ENCODE data around the gene ROBO2.

The ROBO2 gene

GRCh38 chr3:77052051-77052501, 12.2 kb downstream of the ROBO2 start:
- no peak for DNase-seq (ENCODE audit: low read depth)

DNA sequence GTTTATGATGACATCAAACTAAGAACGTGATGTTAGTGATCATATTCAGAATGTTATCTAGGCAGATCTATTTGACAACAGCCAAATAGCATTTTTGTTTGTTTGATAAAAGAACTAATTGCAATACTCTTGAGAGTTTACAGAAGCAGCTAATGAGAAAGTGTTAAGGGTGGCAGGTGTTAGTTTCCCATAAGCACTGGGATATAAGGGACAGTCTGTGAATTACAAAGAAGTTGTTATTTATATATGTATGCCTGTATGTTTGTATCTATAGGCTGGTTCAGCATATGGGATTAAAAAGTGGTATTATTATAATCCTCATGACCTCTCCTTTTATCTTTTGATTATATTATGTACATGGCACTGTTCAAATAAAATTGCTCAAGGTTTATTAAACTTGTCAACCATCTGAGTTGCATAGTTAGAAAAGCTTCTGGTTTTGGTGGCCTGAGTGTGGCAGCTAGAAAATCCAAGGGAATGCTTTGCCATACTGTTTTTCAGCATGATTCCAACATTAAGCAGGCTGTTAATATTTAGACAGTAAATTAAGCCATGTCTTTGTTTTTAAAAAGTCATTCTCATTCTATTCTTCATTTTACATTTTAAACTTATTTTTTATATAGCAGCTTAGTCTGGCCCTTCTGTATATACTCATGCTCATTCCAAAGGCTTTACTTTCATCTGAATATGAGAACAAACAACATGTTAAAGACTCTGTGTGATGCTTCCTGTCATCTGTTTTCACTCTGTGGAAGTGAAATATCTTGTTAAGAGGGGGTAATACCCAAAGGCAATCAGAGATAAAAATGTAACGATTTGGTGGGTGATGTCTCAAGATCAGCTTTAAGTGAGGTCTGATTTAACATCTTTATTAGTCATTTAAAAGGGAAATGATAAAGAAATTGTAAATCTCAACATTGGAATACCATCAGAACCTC, 13.1 kb downstream of the ROBO2 start:
- DNase-seq (ENCODE audit: low read depth), result no peak

DNA sequence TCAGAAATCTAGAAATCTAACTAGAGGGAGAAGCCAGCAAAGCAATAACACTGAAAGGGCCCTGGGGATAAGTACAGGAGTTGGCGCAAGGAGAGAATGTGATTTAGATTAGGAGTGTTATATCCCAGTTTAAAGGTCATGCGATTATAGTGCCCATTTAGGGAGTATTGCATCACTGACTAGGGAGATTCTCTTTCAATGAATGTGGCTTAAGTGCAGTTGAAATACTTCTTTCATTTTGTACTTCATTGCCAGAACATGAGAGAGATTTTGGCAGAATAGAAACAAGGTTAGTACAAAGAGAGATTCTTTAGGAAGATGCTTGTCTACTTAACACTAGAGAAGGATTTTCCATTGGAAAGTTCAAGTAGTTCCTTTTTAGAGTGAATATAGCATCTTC, 13.9 kb downstream of the ROBO2 start:
- DNase-seq (ENCODE audit: low read depth), result no peak

DNA sequence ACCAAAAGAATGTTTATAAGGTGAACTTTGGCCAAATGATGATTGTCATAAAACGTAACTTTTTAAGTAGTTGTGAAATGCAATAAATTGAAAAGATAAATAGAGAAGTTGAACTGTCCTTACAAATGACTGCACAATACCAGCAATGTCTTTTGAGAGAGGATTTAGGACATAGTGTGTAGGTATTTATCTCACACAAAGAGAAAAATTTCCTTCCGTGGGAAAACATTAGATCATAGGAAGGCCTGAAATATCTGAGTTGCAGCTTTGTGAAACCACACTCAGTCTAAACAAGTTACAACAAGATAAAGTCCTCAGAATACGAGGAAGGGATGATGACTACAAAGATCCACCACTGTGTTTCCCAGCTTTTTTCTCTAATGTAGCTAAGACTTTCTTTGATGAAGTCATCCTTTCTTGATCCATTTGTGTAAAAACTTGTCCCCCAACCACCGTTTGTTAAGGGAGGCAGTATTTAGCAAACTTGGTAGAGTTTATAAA, 16.0 kb downstream of the ROBO2 start:
- DNase-seq (ENCODE audit: low read depth), result no peak

DNA sequence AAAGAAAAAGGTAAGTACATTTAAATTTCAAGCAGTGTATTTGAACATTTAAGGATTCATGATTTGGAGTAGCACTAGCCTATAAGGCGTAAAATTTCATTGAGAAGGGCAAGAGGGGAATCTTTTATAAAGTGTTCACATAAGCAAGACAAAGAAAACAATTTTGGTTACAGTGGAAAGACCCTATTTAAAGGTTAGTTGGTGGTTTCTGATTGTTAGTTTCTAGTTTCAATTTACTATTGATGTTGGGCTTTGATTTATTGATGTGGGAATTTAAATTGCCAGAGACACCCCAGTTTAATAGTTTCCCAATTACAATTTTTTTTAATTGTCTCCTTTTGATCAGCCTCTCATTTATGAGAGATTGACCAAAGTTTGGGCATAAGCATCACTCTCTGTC, 19.5 kb downstream of the ROBO2 start:
- no peak for DNase-seq (ENCODE audit: low read depth)

DNA sequence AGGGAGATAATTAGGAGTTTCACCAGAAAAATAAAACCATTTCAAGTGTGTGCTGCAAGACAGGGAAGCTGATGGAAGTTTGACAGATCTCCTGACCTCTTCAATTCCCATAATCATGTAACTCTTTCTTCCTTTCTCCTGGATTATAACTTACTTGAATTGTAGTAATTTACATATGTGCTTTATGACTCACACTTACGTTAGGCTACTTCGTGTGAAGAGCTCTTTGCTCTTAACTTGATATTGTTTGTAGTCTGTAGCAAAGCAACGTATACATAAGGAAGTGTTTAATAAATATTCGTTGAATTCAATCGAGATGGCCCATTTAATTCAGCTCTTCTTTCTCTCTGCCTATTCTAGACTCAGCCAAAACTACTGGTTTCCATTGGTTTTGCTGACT, 23.5 kb downstream of the ROBO2 start:
- DNase-seq (ENCODE audit: low read depth), result no peak

- DNase-seq (ENCODE audit: low read depth), result no peak
Measured at GRCh38 chr3:77065750-77066149, 25.9 kb downstream of the ROBO2 start.

DNA sequence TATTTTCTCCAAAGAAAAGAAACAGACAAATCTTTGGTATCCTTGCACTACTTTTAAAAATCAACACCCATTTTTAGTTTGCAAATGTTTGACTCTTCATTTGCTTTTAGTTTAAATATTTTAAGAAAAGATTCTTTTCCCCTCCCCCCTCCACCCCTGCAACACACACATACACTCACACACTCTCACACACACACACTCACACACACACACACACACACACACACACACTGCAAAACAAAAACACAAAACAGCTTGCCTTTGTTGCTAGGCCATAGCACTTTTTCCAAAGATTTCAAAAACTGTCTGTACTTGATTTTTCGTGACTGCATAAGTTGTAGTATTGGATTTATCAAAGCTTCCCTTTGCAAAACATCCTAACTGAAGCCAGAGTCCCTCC, 26.9 kb downstream of the ROBO2 start:
- DNase-seq (ENCODE audit: low read depth), result no peak

DNA sequence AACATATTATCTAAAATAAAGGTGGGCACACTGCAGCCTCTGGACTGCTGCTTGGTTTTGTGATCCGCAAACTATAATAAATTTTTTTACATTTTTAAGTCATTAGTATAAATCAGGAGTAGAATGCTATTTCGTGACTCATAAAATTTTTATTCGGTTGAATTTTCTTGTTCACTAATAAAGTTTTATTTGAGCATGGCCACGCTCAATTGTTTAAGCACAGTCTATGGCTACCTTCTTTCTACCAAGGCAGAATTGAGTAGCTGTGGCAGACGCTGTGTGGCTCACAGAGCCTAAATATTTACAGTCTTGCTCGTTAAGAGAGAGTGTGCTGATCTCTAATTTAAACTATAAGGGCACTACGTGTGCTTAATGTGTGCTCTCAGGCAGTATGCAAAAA, 28.9 kb downstream of the ROBO2 start:
- no peak for DNase-seq (ENCODE audit: low read depth)

GRCh38 chr3:77071364-77071763, 31.5 kb downstream of the ROBO2 start:
- DNase-seq (ENCODE audit: low read depth), result no peak

DNA sequence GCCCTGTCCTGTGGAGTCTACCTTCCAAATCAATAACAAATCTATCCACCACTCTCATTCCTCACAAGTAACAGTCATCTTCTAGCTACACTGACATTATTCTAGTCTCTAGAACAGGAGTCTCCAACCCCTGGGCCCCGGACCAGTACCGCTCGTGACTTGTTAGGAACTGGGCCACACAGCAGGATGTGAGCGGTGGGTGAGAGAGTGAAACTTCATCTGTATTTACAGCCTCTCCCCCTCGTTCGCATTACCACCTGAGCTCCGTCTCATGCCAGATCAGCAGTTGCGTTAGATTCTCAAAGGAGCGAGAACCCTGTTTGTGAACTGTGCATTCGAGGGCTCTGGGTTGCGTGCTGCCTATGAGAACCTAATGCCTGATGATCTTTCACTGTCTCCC, 31.9 kb downstream of the ROBO2 start:
- no peak for DNase-seq (ENCODE audit: low read depth)

GRCh38 chr3:77072232-77072631, 32.3 kb downstream of the ROBO2 start:
- no peak for DNase-seq (ENCODE audit: low read depth)

DNA sequence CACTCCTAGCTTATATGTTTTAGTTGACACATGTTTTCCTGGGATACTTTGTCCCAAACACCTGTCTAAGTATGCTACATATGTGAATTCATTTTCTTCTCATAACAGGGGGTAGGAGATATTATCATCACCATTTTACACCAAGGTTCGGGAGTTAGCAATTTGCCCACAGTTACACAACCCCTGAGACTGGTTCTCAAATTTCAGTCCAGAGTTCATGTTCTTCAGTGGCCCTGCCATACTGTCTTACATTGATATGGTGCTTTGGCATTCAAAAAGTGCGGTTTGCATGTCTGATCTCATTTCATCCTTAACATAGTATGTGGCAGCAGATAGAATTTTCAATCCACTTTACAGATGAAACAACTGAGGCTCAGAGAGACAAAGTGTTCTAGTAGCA, 38.4 kb downstream of the ROBO2 start:
- no peak for DNase-seq (ENCODE audit: low read depth)

DNA sequence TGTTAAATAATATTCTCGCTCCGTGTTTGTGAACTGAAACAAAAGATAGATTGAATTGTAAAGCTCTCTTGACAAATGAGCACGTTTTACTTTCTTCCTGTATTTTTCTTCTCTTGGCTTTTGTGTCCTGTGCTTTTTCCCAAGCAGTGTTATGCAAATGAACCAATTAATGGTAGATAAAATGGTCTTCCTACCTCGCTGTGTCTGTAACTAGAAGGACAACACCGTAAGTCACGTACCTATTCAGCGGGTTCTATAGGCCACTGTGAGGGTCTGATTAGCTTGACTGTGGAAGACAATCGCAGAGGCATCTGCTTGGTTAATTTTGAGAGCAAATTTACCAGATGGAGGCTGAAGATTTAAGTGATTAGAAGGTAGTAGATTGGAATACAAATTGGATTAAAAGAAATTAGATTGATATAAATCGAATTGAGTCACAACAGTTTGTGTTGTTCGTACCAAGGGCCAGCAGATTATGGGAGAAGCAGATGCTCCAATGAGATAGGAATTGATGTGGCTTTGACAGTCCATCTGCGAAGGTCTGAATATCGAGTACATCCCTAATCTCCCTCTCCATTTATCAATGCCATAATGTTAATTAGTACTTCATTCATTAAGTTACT, 40.2 kb downstream of the ROBO2 start:
- DNase-seq (ENCODE audit: low read depth), result no peak

- no peak for DNase-seq (ENCODE audit: low read depth)
Measured at GRCh38 chr3:77081240-77081661, 41.4 kb downstream of the ROBO2 start.

GRCh38 chr3:77084511-77084910, 44.6 kb downstream of the ROBO2 start:
- no peak for DNase-seq (ENCODE audit: low read depth)

GRCh38 chr3:77086408-77086807, 46.5 kb downstream of the ROBO2 start:
- no peak for DNase-seq (ENCODE audit: low read depth)

- no peak for DNase-seq (ENCODE audit: low read depth)
Measured at GRCh38 chr3:77091809-77092208, 51.9 kb downstream of the ROBO2 start.

- DNase-seq (ENCODE audit: low read depth), result no peak
Measured at GRCh38 chr3:77093101-77093500, 53.2 kb downstream of the ROBO2 start.

DNA sequence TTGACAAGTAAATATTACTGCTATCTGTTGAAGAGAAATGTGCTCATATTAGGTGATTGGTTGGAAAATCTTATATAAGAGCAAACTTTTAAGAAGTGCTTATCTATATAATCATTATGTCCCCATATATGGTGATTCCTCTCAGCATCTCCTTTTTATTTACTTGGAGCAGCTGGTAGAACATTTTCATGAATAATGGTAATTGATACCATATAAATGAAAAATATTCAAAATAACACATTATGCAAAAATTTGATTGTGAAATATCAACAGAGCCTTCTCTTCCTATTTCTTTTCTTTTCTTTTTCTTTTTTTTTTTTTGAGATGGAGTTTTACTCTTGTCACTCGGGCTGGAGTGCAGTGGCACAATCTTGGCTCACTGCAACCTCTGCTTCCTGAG, 56.2 kb downstream of the ROBO2 start:
- DNase-seq (ENCODE audit: low read depth), result no peak

DNA sequence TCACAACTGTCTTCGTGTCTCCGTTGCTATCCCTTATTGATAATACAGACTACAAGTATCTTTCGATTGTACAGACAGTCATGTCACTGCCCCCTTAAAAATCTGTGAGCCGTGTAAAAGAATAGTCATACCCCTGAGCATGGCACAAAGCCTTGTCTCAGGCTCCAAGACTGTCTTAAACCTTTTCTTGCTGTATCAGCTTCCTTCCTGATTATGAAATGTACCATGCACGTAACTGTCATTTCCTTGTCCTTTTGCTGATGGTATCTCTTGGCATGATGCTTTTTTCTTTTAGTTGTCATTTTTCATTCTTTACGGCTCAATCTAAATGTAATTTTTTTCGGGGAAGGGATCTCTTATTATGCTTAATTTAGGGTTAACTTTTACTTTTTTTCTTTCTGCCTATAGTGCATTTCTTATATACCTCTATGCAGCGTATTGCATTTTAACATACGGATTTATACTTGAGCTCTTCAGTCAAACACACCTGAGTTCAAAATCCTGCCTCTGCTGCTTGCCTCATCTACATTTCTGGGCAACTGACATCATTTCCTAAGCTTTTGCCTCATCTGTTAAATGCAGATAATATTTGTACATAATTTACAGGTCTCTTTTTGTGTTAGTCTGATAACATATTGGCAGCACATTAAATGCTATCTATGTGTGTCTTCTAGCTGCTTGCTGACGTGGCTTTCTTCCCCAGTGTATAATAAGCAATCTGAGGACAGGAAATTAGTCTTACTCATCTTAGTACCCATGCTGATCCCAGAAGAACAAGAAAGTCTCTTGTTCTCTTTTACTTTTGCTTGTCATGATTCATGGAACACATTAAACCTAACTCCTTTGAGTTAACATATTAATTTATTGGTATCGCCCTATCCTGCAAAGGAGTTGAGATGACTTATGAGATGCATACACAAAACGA, 57.3 kb downstream of the ROBO2 start:
- no peak for DNase-seq (ENCODE audit: low read depth)

Measured in stimulated activated CD8-positive, alpha-beta memory T cell treated with anti-CD3 and anti-CD28 coated beads, Interleukin-4, amount 100 ng/mL, for 24 hours (primary cell).